ENCODE results near the gene MAPKAPK2.

GRCh38 chr1:206685769-206686477 lies 1.2 kb downstream of the MAPKAPK2 start:
- TF ChIP-seq CTCF (conservative IDR thresholded peaks at IDR 0.05; ENCODE audit: low read length) (no peak), EZH2phosphoT487 (IDR thresholded peaks at IDR 0.05; ENCODE audit: borderline replicate concordance, low read depth, low read length) (no peak)

All from OCI-LY7 (cell line).